OCI-LY1 (cell line): ENCODE measurements around the gene NUBPL.

Experiments used
- CTCF ChIP-seq: fragments of 200-600 bp; sonication (generic), shearing (Covaris generic); IDR thresholded peaks from 2 replicates; pipeline ENCODE4 v1.5.1; 2017; ENCODE audit warnings: mild to moderate bottlenecking, antibody characterized with exemption, low read length, moderate library complexity, mixed read lengths
- EZH2 ChIP-seq: fragments of 200-600 bp; sonication (generic), shearing (Covaris generic); IDR thresholded peaks from 2 replicates; pipeline ENCODE4 v1.8.0; 2017; ENCODE audit warnings: borderline replicate concordance, mixed run types, mild to moderate bottlenecking, antibody characterized with exemption, low read length, moderate library complexity, mixed read lengths

DNA sequence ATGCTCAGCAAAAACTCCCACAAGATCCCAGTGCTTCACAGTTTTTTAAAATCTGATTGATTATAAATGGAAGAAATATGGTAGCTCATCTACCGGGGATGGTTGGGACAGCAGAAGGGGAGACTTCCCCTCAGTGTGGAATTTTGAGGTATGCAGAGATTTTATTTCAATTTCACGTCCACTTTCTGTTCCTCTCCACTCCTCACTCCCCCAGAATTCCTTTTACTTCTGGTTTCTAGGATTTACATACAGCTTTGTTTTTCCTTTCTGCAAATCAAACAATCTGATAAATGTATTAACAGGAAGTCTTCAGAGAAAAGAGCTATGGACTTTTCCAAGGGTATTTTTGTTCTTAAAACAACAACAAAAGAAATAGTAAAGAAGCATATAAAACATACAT, 334.4 kb downstream of the NUBPL start:
- no peak for TF ChIP-seq CTCF
- TF ChIP-seq EZH2, result no peak
